Stimulated activated CD8-positive, alpha-beta memory T cell treated with anti-CD3 and anti-CD28 coated beads, Interleukin-12 subunit alpha, Interleukin-12 subunit beta, amount 100 ng/mL, for 4 hours (primary cell): ENCODE measurements around the gene IRX3.

Source experiments
- DNase-seq: peaks from one replicate; pipeline ENCODE4 v3.0.0-alpha.2; 2020; ENCODE audit warnings: low read depth

Gene IRX3

GRCh38 chr16:54286366-54287130, at the start of gene IRX3:
TSS of gene IRX3 (minus strand) at chr16:54286787. CDS start at chr16:54286050, 737 bp downstream.
- DNase-seq, result no peak

- DNase-seq, result no peak
Measured at GRCh38 chr16:54335230-54335629, 48.6 kb upstream of the IRX3 start.

GRCh38 chr16:54334208-54334607, 47.6 kb upstream of the IRX3 start:
- no peak for DNase-seq

GRCh38 chr16:54331241-54332002, 44.8 kb upstream of the IRX3 start:
- DNase-seq, result no peak

DNA sequence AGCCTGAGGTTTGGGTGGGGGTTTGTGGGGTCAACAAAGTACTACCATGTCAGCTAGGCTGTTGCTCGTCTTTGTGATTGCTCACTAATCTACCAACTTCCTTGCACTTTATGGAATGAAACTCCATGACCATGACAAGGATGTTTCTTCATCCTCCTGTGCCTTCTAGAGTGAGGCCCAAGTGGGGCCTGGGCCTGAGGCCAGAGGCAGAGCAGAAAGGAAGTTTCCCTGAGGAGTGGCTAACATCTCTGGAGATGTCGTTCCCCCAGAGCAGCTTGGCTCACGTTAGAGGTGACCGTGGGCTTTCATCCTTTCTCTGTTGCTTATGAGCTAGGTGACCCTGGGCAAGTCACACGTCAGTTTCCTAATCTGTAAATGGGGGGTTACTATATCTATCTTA, 41.0 kb upstream of the IRX3 start:
- DNase-seq, result no peak

GRCh38 chr16:54326266-54326662, 39.7 kb upstream of the IRX3 start:
- DNase-seq, result no peak

DNA sequence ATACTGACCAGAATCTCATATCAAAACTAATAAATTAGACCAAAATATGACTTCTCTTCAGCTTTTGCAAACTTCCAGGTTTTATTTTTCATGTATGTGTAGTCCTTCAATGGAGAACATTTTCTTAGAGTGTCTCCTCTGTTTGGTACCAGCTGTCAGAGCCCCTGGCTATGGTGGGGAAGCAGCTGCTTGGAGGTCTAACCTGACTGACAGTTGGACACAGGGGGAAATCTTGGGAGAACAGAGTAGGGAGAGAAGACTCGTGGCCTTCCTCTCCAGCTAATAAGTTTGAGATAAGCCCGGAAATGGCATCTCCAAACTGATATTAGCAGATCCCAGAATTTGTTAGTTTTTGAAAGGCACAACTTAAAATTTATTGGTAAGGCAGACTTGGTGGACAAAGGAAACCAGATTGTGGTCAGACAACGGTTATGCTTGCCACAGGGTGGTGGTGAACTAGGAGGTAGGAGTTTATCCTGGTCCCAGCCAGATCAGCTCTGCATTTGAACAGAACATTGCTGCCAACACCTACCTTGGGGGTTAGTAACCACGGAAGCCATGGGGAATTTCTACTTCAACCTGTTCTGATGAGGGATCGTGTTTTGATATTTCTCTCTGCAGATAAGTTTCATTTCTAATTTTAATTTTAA, 39.2 kb upstream of the IRX3 start:
- DNase-seq, result no peak

DNA sequence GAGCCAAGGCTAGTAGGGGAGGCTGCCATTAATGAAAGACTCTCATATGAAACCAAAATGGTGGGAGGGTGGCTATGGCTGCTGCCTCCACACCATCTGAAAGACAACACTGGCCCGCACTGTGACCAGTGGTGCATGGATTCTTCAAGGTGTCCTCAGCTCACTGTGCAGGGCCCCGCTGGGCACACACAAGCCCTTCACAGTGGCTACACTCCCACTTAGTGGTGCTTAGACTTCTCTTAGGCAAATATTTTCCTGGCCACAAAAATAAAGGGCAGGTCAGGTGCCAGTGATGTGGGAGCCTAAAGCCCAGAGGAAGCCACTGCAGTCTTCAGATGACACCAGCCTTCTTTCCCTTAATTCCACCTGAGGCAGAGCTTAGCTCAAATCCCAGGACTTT, 38.1 kb upstream of the IRX3 start:
- DNase-seq, result no peak

- DNase-seq, result no peak
Measured at GRCh38 chr16:54320697-54321340, 34.2 kb upstream of the IRX3 start.

- DNase-seq, result no peak
Measured at GRCh38 chr16:54318941-54319340, 32.4 kb upstream of the IRX3 start.

GRCh38 chr16:54317101-54317611, 30.6 kb upstream of the IRX3 start:
- no peak for DNase-seq

DNA sequence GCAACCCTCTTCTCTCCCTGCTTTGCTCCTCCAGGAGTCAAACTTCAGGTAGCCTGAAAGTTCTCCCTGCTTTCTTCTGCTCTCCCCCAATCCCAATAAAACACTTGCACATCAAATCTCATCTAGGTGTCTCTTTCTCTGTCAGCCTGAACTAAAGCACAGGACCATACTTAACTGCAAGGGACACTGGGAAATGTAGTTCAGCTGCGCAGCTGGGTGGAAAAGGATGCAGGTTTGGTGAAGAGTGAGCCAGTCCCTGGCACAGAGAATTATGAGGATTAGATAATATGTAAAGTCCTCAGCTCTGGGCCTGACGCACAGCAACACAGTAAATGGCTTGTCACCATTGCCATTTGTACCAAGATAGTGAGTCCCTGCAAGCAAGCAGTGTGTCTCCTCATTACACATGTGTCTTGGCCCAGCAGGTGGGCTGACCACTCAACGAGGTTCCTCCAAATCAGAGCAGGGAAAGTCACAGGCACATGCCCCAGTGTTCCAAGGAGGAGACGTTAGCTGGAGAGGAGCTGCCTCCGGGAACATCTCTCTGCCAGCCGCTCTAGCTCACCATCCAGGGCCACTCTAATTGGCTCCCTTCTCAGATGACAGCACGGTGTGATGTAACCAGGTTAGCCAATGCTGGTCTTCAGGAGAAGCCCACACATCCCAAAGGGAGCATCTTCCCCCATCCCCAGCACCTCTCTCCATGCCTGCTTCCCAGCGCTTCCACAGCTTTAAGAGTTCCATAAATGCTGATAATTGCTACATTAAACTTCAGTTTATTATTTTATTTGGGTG, 29.7 kb upstream of the IRX3 start:
- no peak for DNase-seq

DNA sequence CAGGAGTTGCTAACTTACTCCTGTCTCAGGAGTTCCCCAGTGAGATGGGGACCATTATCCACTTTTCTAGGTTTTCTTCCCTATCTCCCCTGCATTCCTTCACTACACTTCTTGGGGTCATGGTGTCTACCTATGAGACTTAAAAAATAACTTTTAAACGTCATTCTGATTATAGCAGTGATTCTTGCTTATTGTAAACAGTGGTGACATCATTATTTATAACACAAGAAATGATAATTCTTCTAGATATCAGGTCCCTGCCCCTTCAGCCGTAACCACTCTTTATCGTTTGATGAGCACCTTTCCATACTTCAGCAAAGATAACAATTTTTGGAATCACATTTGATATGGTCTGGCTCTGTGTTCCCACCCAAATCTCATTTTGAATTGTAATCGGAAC, 27.2 kb upstream of the IRX3 start:
- DNase-seq, result no peak

GRCh38 chr16:54312502-54312991, 26.0 kb upstream of the IRX3 start:
- no peak for DNase-seq

DNA sequence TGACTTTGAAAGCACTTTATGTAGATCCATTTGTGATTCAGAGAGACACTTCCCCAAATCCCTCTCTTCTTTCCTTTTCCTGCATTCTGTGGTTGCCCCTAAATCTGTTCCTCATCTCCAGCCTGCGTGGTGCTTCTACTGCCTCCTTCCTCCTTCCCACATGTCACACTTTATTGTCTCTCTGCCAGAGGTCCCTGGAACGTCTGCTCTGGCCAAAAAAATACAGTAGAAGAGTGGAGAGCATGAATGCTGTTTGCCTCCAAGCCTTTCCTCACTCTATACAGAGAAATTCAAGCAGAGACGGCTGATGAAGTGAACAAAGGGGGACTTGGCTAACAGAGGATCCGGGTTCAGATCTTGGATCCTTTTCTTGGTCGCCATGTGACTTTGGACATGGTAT, 22.8 kb upstream of the IRX3 start:
- no peak for DNase-seq

DNA sequence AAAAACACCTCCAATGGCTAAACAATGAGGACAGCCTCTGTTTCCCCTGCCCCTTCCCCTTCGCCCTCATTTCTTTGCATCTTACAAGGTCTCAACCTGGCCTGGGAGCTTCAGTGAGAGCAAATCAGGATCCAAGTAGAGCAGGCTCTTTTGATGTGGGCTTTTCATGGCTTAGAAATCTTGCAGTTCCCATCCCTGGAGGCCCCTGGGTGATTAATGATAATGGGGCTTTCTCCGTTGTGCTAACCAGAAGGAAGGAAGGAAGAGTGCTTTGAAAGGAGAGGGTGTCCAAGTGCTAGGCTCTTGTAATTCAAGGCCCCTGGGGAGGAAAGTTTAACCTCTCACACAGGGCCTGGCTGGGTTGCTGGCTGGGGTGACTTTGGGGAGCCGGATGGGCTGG, 18.5 kb upstream of the IRX3 start:
- no peak for DNase-seq

DNA sequence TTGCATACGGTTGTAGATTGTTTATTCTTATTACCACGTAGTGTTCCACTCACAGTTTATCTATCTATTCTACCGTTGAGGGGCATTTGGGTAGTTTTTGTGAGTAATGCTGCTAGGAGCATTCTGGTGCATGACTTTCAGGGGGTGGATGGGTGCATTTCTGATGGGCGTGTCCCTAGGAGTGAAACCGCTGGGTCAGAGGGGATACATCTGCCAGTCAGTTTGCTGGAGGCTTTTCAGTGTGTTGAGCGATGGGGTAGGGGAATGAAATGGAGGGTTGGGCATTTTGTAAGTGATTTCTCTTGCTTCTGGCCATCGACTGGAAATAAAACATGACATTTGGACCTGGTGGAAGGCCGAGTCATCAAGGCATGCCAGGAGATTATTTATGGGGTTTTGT, 17.0 kb upstream of the IRX3 start:
- no peak for DNase-seq

DNA sequence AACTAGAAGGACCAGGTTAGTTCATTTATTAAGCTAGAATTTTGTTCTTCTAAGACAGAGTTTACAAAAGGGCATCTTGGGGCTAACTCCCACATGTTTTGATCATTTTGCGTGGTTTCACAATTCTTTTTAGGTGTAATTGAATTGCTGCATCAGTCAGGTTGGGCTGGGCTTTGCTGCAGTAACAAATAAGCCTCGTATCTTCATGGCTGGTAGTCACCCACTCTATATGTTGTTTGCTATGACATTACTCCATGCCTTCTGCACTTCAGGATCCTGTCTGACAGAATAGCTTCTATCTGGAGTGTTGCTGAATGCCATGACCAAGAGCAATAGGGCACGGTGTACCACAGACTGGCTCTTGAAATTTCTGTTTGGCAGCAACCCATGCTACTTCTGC, 10.6 kb upstream of the IRX3 start:
- DNase-seq, result no peak

- DNase-seq, result no peak
Measured at GRCh38 chr16:54296543-54296942, 10.0 kb upstream of the IRX3 start.

GRCh38 chr16:54291656-54292487, 5.3 kb upstream of the IRX3 start:
- no peak for DNase-seq
